Esophagus squamous epithelium (tissue), 4 donors: ENCODE data around the gene GABRA5.

Experiments
- POLR2A ChIP-seq, 4 donors: fragments of 450-650 bp; IDR thresholded peaks; one replicate each; pipeline ENCODE4 v1.6.1; 2017; ENCODE audit warnings: antibody characterized with exemption in 4 of 4, mild to moderate bottlenecking in 4 of 4, moderate library complexity in 3 of 4
- TF ChIP-seq, protein P1 (sequence below), 6 experiments: fragments of 450-650 bp in 4 of 6; fragments of 200-600 bp in 2 of 6; sonication (generic) in 2 of 6; IDR thresholded peaks; one replicate each; pipeline ENCODE4 v1.5.1; 2016 to 2019; ENCODE audit warnings: antibody characterized with exemption in 6 of 6, mild to moderate bottlenecking in 4 of 6, moderate library complexity in 4 of 6

DNA sequence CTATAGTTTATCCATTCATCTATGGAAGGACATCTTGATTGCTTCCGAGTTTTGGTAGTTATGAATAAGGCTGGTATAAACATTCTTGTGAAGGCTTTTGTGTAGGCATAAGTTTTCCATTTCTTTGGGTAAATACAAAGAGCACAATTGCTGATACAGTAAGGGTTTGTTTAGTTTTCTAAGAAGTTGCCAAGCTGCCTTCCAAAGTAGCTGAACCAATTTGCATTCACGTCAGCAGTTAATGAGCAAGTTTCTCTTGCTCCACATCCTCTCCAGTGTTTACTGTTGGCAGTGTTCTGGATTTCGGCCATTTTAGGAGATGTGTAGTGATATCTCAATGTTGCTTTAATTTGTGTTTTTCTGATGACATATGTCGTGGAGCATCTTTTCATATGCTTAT, 34.2 kb downstream of the GABRA5 start:
- TF ChIP-seq, protein P1, sequence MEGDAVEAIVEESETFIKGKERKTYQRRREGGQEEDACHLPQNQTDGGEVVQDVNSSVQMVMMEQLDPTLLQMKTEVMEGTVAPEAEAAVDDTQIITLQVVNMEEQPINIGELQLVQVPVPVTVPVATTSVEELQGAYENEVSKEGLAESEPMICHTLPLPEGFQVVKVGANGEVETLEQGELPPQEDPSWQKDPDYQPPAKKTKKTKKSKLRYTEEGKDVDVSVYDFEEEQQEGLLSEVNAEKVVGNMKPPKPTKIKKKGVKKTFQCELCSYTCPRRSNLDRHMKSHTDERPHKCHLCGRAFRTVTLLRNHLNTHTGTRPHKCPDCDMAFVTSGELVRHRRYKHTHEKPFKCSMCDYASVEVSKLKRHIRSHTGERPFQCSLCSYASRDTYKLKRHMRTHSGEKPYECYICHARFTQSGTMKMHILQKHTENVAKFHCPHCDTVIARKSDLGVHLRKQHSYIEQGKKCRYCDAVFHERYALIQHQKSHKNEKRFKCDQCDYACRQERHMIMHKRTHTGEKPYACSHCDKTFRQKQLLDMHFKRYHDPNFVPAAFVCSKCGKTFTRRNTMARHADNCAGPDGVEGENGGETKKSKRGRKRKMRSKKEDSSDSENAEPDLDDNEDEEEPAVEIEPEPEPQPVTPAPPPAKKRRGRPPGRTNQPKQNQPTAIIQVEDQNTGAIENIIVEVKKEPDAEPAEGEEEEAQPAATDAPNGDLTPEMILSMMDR (IDR thresholded peaks at IDR 0.05): no peak
- TF ChIP-seq POLR2A (IDR thresholded peaks at IDR 0.05): no peak
